Liver (tissue), 3 donors: ENCODE measurements around the gene ERGIC1.

Experiments used
- EGR1 ChIP-seq, 2 donors: IDR thresholded peaks; 2 replicates each; pipeline ENCODE4 v1.6.1; 2016 to 2018; ENCODE audit warnings: antibody characterized with exemption in 2 of 2, low read depth in 2 of 2
- RAD21 ChIP-seq, 2 donors: IDR thresholded peaks; 2 replicates each; pipeline ENCODE4 v1.6.1; 2016; ENCODE audit warnings: antibody characterized with exemption in 2 of 2, mild to moderate bottlenecking in 2 of 2
- SP1 ChIP-seq: IDR thresholded peaks from 2 replicates; pipeline ENCODE4 v1.6.1; 2018; ENCODE audit warnings: antibody characterized with exemption, mild to moderate bottlenecking
- TAF1 ChIP-seq: conservative IDR thresholded peaks from 2 replicates; pipeline ENCODE4 v1.6.1; 2016; ENCODE audit warnings: antibody characterized with exemption, mild to moderate bottlenecking
- ZBTB33 ChIP-seq: IDR thresholded peaks from 2 replicates; pipeline ENCODE4 v1.6.1; 2016; ENCODE audit warnings: antibody characterized with exemption
- TF ChIP-seq, protein P1 (sequence below): fragments of 150-350 bp; IDR thresholded peaks from 2 replicates; pipeline ENCODE4 v1.5.1; 2017; ENCODE audit warnings: improper control_type of control experiment, low read depth, low read length; ENCODE audit not compliant: missing input control
- TF ChIP-seq, protein P2 (sequence below): IDR thresholded peaks from 2 replicates; pipeline ENCODE4 v1.6.1; 2016; ENCODE audit warnings: antibody characterized with exemption
- donor health status: healthy.
- donor health status: healthy.

GRCh38 chr5:172854971-172855370 is 20.9 kb downstream of the ERGIC1 start:
- TF ChIP-seq, protein P1, sequence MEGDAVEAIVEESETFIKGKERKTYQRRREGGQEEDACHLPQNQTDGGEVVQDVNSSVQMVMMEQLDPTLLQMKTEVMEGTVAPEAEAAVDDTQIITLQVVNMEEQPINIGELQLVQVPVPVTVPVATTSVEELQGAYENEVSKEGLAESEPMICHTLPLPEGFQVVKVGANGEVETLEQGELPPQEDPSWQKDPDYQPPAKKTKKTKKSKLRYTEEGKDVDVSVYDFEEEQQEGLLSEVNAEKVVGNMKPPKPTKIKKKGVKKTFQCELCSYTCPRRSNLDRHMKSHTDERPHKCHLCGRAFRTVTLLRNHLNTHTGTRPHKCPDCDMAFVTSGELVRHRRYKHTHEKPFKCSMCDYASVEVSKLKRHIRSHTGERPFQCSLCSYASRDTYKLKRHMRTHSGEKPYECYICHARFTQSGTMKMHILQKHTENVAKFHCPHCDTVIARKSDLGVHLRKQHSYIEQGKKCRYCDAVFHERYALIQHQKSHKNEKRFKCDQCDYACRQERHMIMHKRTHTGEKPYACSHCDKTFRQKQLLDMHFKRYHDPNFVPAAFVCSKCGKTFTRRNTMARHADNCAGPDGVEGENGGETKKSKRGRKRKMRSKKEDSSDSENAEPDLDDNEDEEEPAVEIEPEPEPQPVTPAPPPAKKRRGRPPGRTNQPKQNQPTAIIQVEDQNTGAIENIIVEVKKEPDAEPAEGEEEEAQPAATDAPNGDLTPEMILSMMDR: no peak
- TF ChIP-seq ZBTB33 (no peak), TAF1 (no peak), RAD21 (IDR thresholded peaks at IDR 0.05) (peak in 1 of 2 donors; percentile 2), EGR1 (IDR thresholded peaks at IDR 0.05; ENCODE audit: low read depth in 2 of 2) (no peak), SP1 (peak; percentile 2)
- TF ChIP-seq, protein P2, sequence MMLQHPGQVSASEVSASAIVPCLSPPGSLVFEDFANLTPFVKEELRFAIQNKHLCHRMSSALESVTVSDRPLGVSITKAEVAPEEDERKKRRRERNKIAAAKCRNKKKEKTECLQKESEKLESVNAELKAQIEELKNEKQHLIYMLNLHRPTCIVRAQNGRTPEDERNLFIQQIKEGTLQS: no peak
